H1 (cell line): ENCODE results near the gene FRMD4A. TPM values are rescaled to one million over a fixed set of nuclear protein-coding genes. Genes with fewer than 3 reads are reported as not detected.

Source experiments
- CTCF ChIA-PET: fragments of 300-600 bp; sonication (Branson Sonifier 250); formaldehyde crosslinking; loops from one replicate; lab custom pipeline; 2021; ENCODE audit not compliant: partially characterized antibody; lab: Charles Lee
- POLR2A ChIA-PET: fragments of 300-600 bp; sonication (Branson Sonifier 250); formaldehyde crosslinking; loops from one replicate; lab custom pipeline; 2021; ENCODE audit warnings: inconsistent platforms; ENCODE audit not compliant: partially characterized antibody; lab: Charles Lee
- DNase-seq, 2 experiments: peaks; one replicate each; pipeline versions ENCODE4 v3.0.0 to v3.0.0-alpha.2; 2010 to 2022; ENCODE audit warnings: low spot score in 2 of 2, low read depth in 1 of 2, mixed read lengths in 1 of 2
- FAIRE-seq: peaks from 2 replicates; lab custom pipeline; 2011; peaks lifted over from hg19 to GRCh38; lab: Jason Lieb, UNC
- H2AFZ ChIP-seq: 2 replicates; pipeline ENCODE4 v1.8.1; 2012; ENCODE audit warnings: low read length, inconsistent platforms
- H2AK5ac ChIP-seq: 2 replicates; pipeline ENCODE4 v1.6.1; 2013; ENCODE audit warnings: low read depth, low read length
- H2BK120ac ChIP-seq: replicated peaks from 2 replicates; pipeline ENCODE3; 2013; ENCODE audit warnings: low read depth, low read length, inconsistent platforms
- H2BK12ac ChIP-seq: 2 replicates; pipeline ENCODE4 v1.6.1; 2013; ENCODE audit warnings: low read depth, low read length
- H2BK15ac ChIP-seq: 2 replicates; pipeline ENCODE4 v1.6.1; 2013; ENCODE audit warnings: low read length
- H2BK20ac ChIP-seq: 2 replicates; pipeline ENCODE4 v1.6.1; 2013; ENCODE audit warnings: low read length
- H2BK5ac ChIP-seq: 2 replicates; pipeline ENCODE4 v1.6.1; 2013; ENCODE audit warnings: low read depth, low read length
- H3K14ac ChIP-seq: 2 replicates; pipeline ENCODE4 v1.6.1; 2013; ENCODE audit warnings: inconsistent platforms; ENCODE audit not compliant: insufficient read length
- H3K18ac ChIP-seq: 2 replicates; pipeline ENCODE4 v1.6.1; 2013; ENCODE audit warnings: low read length; ENCODE audit errors: extremely low read depth
- H3K23ac ChIP-seq: 2 replicates; pipeline ENCODE4 v1.6.1; 2013; ENCODE audit warnings: inconsistent platforms; ENCODE audit not compliant: insufficient read length
- H3K23me2 ChIP-seq: 2 replicates; pipeline ENCODE4 v1.6.1; 2013; ENCODE audit warnings: low read depth, low read length
- H3K27ac ChIP-seq: 2 replicates; pipeline ENCODE4 v1.6.1; 2011; ENCODE audit warnings: low read depth, low read length, inconsistent platforms
- H3K27me3 ChIP-seq, 4 experiments: replicated peaks in 1 of 4; 1 replicate in 1 of 4; 2 replicates in 3 of 4; pipeline versions ENCODE4 v1.6.1 to v1.8.1; 2011 to 2013; ENCODE audit warnings: low read length in 3 of 4, mild to moderate bottlenecking in 3 of 4, inconsistent platforms in 2 of 4, mixed read lengths in 2 of 4, moderate library complexity in 1 of 4; ENCODE audit not compliant: control insufficient read depth in 3 of 4, insufficient read depth in 3 of 4; ENCODE audit errors: extremely low read depth in 1 of 4
- H3K36me3 ChIP-seq, 4 experiments: 2 replicates each; pipeline versions ENCODE4 v1.6.1 to v1.8.1; 2011 to 2013; ENCODE audit warnings: mild to moderate bottlenecking in 4 of 4, low read length in 3 of 4, moderate library complexity in 2 of 4, control low read depth in 1 of 4, inconsistent platforms in 1 of 4; ENCODE audit not compliant: insufficient read depth in 4 of 4, control insufficient read depth in 2 of 4
- H3K4ac ChIP-seq: replicated peaks from 2 replicates; pipeline ENCODE3; 2013; ENCODE audit warnings: low read length, low read depth, mixed read lengths, inconsistent platforms; ENCODE audit not compliant: insufficient read length
- H3K4me1 ChIP-seq, 4 experiments: replicated peaks in 1 of 4; 1 replicate in 1 of 4; 2 replicates in 3 of 4; pipeline versions ENCODE4 v1.6.1 to v1.8.1; 2011 to 2013; ENCODE audit warnings: low read length in 3 of 4, inconsistent platforms in 2 of 4, mixed read lengths in 1 of 4; ENCODE audit not compliant: insufficient read depth in 4 of 4, control insufficient read depth in 3 of 4
- H3K4me2 ChIP-seq, 2 experiments: 2 replicates each; pipeline versions ENCODE4 v1.6.1 to v1.8.1; 2011 to 2013; ENCODE audit warnings: low read depth in 2 of 2, low read length in 2 of 2, control low read depth in 1 of 2, inconsistent platforms in 1 of 2, mild to moderate bottlenecking in 1 of 2; ENCODE audit not compliant: insufficient read depth in 1 of 2
- H3K4me3 ChIP-seq, 4 experiments: fragments of 200-600, 300-600 bp in 1 of 4; sonication (generic), shearing (Covaris generic), sonication (Bioruptor Twin) in 1 of 4; 2 replicates each; pipeline versions ENCODE4 v1.5.1 to v1.8.1; 2011 to 2016; ENCODE audit warnings: low read length in 4 of 4, low read depth in 3 of 4, control low read depth in 2 of 4, inconsistent platforms in 2 of 4, mild to moderate bottlenecking in 2 of 4, mixed read lengths in 1 of 4, moderate library complexity in 1 of 4; ENCODE audit not compliant: insufficient read depth in 2 of 4; ENCODE audit errors: extremely low read depth in 1 of 4
- H3K56ac ChIP-seq: replicated peaks from 2 replicates; pipeline ENCODE3; 2013; ENCODE audit warnings: low read depth, mild to moderate bottlenecking, mixed read lengths, low read length, inconsistent platforms; ENCODE audit not compliant: insufficient read length
- H3K79me1 ChIP-seq: 2 replicates; pipeline ENCODE4 v1.6.1; 2013; ENCODE audit warnings: low read depth, low read length, control low read depth
- H3K79me2 ChIP-seq, 2 experiments: 2 replicates each; pipeline versions ENCODE4 v1.6.1 to v1.8.1; 2012 to 2013; ENCODE audit warnings: low read length in 2 of 2, mild to moderate bottlenecking in 2 of 2, inconsistent platforms in 1 of 2; ENCODE audit not compliant: insufficient read depth in 2 of 2, control insufficient read depth in 1 of 2
- H3K9ac ChIP-seq, 4 experiments: replicated peaks in 1 of 4; 1 replicate in 1 of 4; 2 replicates in 3 of 4; pipeline versions ENCODE4 v1.6.1 to v1.8.1; 2011 to 2013; ENCODE audit warnings: low read depth in 3 of 4, low read length in 3 of 4, control low read depth in 2 of 4, mild to moderate bottlenecking in 2 of 4, moderate library complexity in 2 of 4, inconsistent platforms in 1 of 4; ENCODE audit errors: extremely low read depth in 1 of 4
- H3K9me3 ChIP-seq, 2 experiments: 2 replicates each; pipeline versions ENCODE4 v1.6.1 to v1.8.1; 2012 to 2013; ENCODE audit warnings: mild to moderate bottlenecking in 2 of 2, moderate library complexity in 2 of 2, control low read depth in 1 of 2, inconsistent platforms in 1 of 2, low read depth in 1 of 2, low read length in 1 of 2, mixed read lengths in 1 of 2; ENCODE audit not compliant: insufficient read depth in 2 of 2
- H4K20me1 ChIP-seq, 2 experiments: replicated peaks in 1 of 2; 2 replicates each; pipeline versions ENCODE3 to v1.8.1; 2011 to 2013; ENCODE audit warnings: inconsistent platforms in 2 of 2, low read length in 2 of 2, mild to moderate bottlenecking in 1 of 2; ENCODE audit not compliant: insufficient read depth in 2 of 2, control insufficient read depth in 1 of 2
- H4K5ac ChIP-seq: 2 replicates; pipeline ENCODE4 v1.6.1; 2013; ENCODE audit warnings: low read length, low read depth, mixed read lengths, inconsistent platforms; ENCODE audit not compliant: insufficient read length
- H4K8ac ChIP-seq: 2 replicates; pipeline ENCODE4 v1.8.0; 2013; ENCODE audit warnings: mild to moderate bottlenecking, moderate library complexity, low read length, inconsistent platforms; ENCODE audit not compliant: insufficient read depth; ENCODE audit errors: extremely low read depth
- H4K91ac ChIP-seq: replicated peaks from 2 replicates; pipeline ENCODE3; 2013; ENCODE audit warnings: low read length, mixed read lengths, inconsistent platforms; ENCODE audit not compliant: insufficient read length
- CEBPB ChIP-seq: IDR thresholded peaks from 2 replicates; pipeline ENCODE4 v1.6.1; 2012; ENCODE audit warnings: low read depth, low read length
- KDM4A ChIP-seq: IDR thresholded peaks from one replicate; pipeline ENCODE4 v1.7.1; 2012; ENCODE audit warnings: low read depth, mild to moderate bottlenecking, moderate library complexity, low read length, inconsistent platforms; ENCODE audit not compliant: severe bottlenecking
- WGBS, 2 experiments: shearing (Covaris generic) in 1 of 2; methylation state at CpG; one replicate each; pipeline versions ENCODE4 v1.1.6 to v1.1.7; 2013 to 2015; ENCODE audit warnings: low lambda C conversion rate in 2 of 2, mixed read lengths in 2 of 2, inconsistent platforms in 1 of 2, low coverage in 1 of 2, missing lambda C conversion rate in 1 of 2; ENCODE audit not compliant: insufficient replicate concordance in 2 of 2, insufficient coverage in 1 of 2, insufficient read length in 1 of 2; ENCODE audit errors: extremely low coverage in 1 of 2, missing lambda C conversion rate in 1 of 2; 5-methylcytosine and 5-hydroxymethylcytosine counted together
- polyA plus RNA-seq, 7 experiments: library from polyadenylated mRNA; depleted of rRNA in 3 of 7; stranded (reverse) in 5 of 7; unstranded in 2 of 7; fragments of >200 nt in 5 of 7; fragments of 200-250 nt in 2 of 7; gene quantifications; 1 replicate in 5 of 7; 2 replicates in 1 of 7; 4 replicates in 1 of 7; pipeline versions ENCODE4 v1.2.1 to v1.2.3, GENCODE V29; 2011 to 2013; ENCODE audit warnings: missing spikeins in 2 of 7, mixed read lengths in 2 of 7
- total RNA-seq: library from RNA; stranded (reverse); fragmentation: NEBNext Ultra II Directional; extraction: Animal tissue kit (Norgen Biotek cat#: 25700); gene quantifications from 2 replicates; pipeline ENCODE4 v1.2.1, GENCODE V29; 2021

FRMD4A gene
- total and polyA plus RNA-seq, 2 of the 8 experiments (the other 6 are each of a cell fraction or from before 2014, with no cell fraction given), result 38.6 to 39.6 TPM

DNA sequence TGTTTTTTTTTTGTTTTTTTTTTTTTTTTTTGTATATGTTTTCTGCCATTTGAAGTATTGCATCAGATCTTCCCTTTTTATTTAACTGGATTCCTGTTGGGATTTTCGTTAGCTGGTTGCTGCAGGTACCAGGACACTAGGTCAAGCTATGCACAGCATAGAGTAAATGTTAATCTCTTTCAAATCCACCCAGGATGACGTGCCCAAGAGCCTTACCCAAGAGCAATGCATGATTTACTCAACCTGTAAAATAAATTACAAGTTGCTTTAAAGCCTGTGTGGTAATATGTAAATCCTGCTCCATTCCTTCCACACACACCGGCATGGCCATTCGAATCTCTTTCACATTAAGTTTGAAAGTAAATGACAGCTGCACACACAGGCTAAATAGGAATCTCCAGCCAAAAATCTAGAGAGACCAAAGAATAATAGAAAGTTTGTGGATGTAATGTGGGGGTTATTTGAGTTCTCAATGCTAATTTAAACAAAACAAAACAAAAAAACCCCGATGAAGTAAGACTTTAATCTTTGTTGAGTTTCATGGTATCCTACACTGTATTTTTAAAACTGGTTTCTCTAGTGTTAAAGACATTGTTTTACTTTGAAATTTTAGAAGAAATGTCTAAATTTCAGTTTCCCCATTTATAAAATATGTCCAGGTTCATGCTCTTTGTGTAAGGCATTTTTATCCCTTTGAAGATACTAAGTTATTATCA is 167.9 kb downstream of the FRMD4A start:
- no peak overlapping the region for H3K4me2 ChIP-seq
- ChIA-PET CTCF (interaction anchor here (1.3 kb wide), 1 partner anchor 9 kb away, joined by 4 read pairs; no protein-coding TSS in a partner anchor), POLR2A (interaction anchor here (1.2 to 2.6 kb wide), 2 partner anchors 11 to 23 kb away, joined by 7 to 11 read pairs; no protein-coding TSS in a partner anchor)

More for the DNA sequence above, 167.9 kb downstream of the FRMD4A start:
- H3K56ac ChIP-seq, result no peak overlapping the region
- no peaks in the 10 kb centered on the region for H3K27me3 ChIP-seq
- no peak overlapping the region for H3K4me3 ChIP-seq
- H3K9ac ChIP-seq, result no peak overlapping the region
- peaks cover 0 to 11% (median 2%) of the 10 kb centered on the region in 4 experiments; a peak in 4 of 7 replicates for H3K4me1 ChIP-seq
- no peak for TF ChIP-seq KDM4A
- TF ChIP-seq CEBPB, result peak; percentile 47; the same call in 1 of the 2 replicates
- no peak overlapping the region for H2BK12ac ChIP-seq
- no peak overlapping the region for H3K23ac ChIP-seq
- no peaks in the 10 kb centered on the region for H4K20me1 ChIP-seq
- DNase-seq (no peak), FAIRE-seq (no peak)
- H2BK15ac ChIP-seq, result no peak overlapping the region
- no peak overlapping the region for H3K14ac ChIP-seq
- H3K4ac ChIP-seq, result no peak overlapping the region
- no peaks in the 10 kb centered on the region; the same call in 1 of the 2 replicates for H3K79me1 ChIP-seq
- no peak overlapping the region for H3K27ac ChIP-seq
- no peaks in the 10 kb centered on the region for H3K23me2 ChIP-seq
- H2AK5ac ChIP-seq, result no peak overlapping the region
- H4K8ac ChIP-seq, result no peak overlapping the region
- no peaks in the 10 kb centered on the region for H3K79me2 ChIP-seq
- no peak overlapping the region for H2AFZ ChIP-seq
- H4K91ac ChIP-seq, result no peak overlapping the region
- 73% methylated on average over 5 of the region's 5 CpGs; no CpG with 5 or more reads in 1 of the 2 experiments for WGBS, 2 experiments
- no peaks in the 10 kb centered on the region for H3K9me3 ChIP-seq
- H2BK120ac ChIP-seq, result no peak overlapping the region
- no peaks in the 10 kb centered on the region for H3K36me3 ChIP-seq
- H2BK5ac ChIP-seq, result no peak overlapping the region; the same call in 1 of the 2 replicates
- H4K5ac ChIP-seq, result no peak overlapping the region
- H2BK20ac ChIP-seq, result no peak overlapping the region
- no peak overlapping the region; the same call in 1 of the 2 replicates for H3K18ac ChIP-seq
